HG02973 (cell line): Measurements from ENCODE around the gene ORC1.

Source experiments
- ATAC-seq: cut with Tn5 transposase; IDR thresholded peaks from one replicate; pipeline ENCODE4 v1.9.1; 2021; ENCODE audit warnings: moderate library complexity; ENCODE audit not compliant: unreplicated experiment

ORC1 gene

GRCh38 chr1:52404116-52404974 lies at the start of gene ORC1, which contains the start of gene PRPF38A:
Gene ORC1 (minus strand): TSS chr1:52404423. CDS start chr1:52402223, 2,200 bp downstream.
Gene PRPF38A (plus strand): TSS chr1:52404602. CDS start chr1:52404750, 148 bp downstream.
- peak; percentile 92 for ATAC-seq

- no peak for ATAC-seq
Observed at GRCh38 chr1:52444463-52444862, 40.2 kb upstream of the ORC1 start.

- no peak for ATAC-seq
Observed at GRCh38 chr1:52439976-52440375, 35.8 kb upstream of the ORC1 start.

- no peak for ATAC-seq
Observed at GRCh38 chr1:52436817-52437216, 32.6 kb upstream of the ORC1 start.

GRCh38 chr1:52435650-52436049 lies 31.4 kb upstream of the ORC1 start:
- no peak for ATAC-seq

- no peak for ATAC-seq
Observed at GRCh38 chr1:52435211-52435610, 31.0 kb upstream of the ORC1 start.

DNA sequence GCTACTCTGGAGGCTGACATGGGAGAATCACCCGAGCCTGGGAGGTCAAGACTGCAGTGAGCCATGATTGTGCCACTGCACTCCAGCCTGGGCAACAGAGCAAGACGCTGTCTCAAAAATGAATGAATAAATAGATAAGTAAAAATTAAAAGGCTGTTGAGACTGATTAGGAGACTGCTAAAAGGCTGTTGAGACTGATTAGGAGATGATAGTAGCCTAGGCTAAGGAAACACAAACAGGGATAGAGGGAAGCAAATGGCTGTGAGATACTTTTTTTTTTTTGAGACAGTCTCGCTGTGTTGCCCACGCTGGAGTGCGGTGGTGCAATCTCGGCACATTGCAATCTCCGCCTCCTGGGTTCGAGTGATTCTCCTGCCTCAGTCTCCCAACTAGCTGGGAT lies 28.6 kb upstream of the ORC1 start:
- no peak for ATAC-seq

DNA sequence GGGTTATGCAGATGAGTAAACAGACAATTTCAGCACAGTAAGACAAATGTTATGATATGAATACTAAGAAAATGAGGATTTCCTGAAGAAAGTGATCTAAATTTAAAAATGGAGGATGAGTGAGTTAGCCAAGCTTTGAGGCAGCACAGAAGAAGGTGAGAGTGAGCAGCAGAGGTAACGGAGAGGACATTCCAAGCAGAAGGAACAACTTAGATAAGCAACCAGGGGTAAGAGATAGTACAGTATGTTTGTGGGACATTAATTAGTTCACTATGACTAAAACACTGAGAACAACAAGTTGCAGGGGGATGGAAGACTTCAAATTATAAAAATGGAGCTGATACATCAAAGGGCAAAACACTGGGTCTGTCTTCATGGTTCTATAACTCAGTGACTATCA lies 22.9 kb upstream of the ORC1 start:
- no peak for ATAC-seq

- ATAC-seq: no peak
Observed at GRCh38 chr1:52426371-52426770, 22.1 kb upstream of the ORC1 start.

DNA sequence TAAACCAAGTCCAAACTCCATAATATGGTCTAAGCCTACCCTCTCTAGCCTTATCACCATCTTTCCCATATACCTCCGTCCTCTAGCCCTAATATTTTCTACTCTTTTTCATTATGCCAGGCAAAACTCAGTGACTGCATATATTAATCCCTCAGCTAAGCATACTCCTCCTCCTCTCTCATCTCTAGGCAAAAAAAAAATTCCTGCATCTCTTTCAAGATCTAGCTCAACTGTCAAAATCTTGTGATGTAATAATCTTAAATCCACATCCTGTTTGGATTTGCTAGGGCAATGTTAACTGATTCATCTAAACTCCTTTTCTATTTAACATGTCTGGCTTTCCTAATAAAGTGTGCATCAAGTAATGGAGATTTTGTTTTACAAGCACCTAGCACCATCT lies 20.6 kb upstream of the ORC1 start:
- ATAC-seq: no peak

DNA sequence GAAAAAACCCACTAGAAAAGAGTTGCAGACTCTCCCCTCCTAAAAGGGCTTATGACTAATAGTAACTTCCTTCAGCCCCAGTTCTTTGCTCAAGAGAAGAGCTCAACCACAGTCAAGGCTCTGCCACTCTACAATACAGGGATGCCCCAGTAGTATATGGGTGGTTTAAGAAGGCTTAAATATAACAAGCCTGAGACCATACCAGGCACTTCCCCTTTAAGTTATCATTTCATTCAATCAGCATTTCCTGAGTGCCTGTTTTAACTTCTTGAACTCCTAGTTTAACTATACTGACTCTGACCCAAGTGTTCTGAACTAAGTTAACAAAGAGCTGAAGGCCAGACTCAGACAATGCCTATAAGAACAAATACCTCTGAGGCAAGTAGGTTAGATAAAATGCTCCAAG lies 20.0 kb upstream of the ORC1 start:
- ATAC-seq: no peak

GRCh38 chr1:52423771-52424170 lies 19.5 kb upstream of the ORC1 start:
- no peak for ATAC-seq

DNA sequence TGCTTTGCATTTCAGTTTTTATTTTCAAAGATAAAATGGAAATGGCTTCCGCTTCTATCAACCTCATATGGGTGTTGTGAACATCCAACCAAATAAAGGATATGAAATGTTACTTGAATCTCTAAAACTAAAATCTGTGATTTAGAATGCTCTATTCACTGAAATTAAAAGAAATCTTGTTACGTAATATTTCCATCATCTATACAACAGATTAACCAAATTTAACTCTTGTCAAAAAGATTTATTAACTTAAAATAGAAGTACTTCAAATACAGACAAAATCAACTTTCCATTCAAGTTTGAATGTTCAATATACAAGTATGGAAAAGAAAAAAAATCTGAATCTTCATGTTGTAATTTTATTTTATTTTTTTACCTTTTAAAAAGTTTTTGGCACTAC lies 18.8 kb upstream of the ORC1 start:
- no peak for ATAC-seq

DNA sequence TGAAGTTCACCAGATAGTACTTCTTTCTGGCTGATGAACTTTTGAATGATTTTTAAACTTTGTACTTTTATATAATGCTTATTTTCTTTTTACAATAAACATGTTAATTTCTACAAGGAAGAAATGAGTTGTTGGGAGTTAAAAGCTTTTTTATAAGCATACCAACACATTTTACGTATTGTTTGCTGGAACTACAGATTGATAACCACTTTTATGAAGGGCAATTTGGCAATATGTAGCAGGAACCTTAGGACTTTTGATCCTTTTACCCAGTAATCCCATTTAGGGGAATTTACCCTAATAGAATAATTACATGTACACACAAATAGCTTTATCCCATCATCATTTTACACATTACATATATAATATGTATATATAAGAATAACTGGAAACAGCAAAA lies 16.5 kb upstream of the ORC1 start:
- no peak for ATAC-seq

DNA sequence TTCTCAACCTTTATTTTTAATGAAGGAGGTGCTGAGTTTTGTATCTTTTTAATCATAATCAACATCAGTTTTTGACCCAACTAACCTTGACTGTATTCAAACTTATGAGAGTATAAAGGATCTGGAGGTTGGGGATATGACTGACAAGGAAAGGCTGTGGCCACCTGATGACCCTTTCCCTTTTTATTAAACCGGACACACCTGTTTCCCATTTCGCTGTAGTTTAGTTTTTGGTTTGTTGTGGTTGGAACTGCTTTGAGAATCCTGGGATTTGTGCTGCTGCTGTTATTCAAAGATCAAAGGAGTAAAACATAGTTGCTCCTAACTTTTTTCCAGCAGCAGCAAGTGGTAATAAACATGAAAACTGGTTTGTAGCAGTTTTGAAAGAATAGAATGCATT lies 12.6 kb upstream of the ORC1 start:
- ATAC-seq: no peak

DNA sequence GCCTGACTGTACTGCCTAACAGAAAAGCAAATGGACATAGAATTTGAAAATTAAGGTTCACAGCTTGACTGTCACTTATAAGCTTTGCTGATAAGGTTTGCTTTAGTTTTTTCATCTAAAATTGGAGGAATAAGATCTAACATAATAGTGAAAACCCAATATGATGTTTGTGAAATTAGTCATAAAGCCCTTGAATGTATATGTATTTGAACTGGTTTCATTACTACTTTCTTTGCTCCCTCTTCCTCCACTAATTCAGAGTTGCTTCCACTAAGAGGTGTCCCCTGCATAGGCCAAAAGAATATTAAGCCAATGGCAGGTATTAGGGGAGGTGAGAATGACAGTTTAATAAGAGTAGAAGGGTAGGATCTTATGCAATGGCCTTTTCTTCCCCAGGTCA lies 10.7 kb upstream of the ORC1 start:
- no peak for ATAC-seq

GRCh38 chr1:52413410-52413989 lies 9.3 kb upstream of the ORC1 start:
- no peak for ATAC-seq

- no peak for ATAC-seq
Observed at GRCh38 chr1:52404975-52405338, 734 bp upstream of the ORC1 start.

DNA sequence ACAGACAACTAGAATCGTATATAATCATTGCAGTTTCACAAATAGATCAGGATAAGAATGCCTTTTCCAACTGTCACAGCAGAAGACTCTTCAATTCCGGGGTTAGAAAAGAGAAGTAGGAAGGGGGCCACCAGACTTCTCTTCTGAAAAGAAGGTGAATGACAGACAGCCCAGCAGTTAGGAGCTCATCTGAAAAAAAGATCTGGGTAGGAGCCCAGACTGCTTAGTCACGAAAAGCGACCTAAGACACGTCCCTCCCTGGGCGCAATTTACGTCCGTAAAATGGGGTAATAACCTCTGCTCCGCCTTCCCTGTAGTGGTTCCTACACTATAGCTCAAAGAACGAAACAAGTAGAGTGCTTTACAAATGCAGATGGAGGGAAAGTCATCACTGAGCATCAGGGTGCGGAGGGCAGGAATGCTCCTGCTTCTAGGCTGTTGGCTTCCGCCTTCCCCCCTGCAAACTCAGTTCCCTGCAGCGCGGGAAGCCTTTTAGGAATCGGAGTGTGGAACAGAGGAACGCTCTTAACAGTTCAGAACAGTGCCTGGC lies 582 bp downstream of the ORC1 start:
- peak; percentile 32 for ATAC-seq

DNA sequence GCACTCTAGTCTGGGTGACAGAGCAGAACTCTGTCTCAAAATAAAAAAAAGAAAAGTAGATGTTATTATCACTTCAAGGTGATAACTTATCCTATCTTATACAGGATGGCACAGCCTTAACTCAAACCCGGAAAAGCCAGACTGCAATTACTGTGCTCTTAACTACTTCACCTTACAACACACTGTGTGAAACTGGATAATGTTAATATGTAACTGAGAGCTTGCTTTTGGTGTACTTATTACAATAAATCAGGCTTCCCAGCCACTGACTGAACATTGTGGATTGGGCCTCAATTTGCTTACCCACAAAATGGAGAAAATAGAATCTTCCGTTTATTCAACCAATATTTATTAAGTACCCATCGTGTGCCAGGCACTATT lies 1.4 kb downstream of the ORC1 start:
- no peak for ATAC-seq

- no peak for ATAC-seq
Observed at GRCh38 chr1:52400131-52400530, 4.1 kb downstream of the ORC1 start.

DNA sequence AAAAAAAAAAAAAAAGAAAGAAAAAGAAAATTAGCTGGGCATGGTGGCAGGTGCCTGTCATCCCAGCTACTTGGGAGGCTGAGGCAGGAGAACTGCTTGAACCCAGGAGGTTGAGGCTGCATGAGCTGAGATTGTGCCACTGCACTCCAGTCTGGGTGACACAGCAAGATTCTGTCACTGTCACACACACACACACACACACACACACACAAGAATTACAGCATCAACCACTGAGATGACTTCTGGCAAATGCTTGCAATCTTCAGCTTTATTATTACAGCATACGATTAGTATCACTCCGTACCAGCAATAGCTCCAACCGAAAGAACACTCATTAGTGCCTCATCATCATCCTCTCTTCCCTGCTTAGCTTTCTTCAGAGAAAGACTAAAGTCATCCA lies 4.6 kb downstream of the ORC1 start:
- no peak for ATAC-seq
